AG10803 (cell line): ENCODE results near the gene CNTN4.

Experiments
- DNase-seq: peaks from one replicate; pipeline ENCODE4 v3.0.0; 2010; ENCODE audit warnings: low read depth
- H3K4me3 ChIP-seq: 2 replicates; pipeline ENCODE4 v1.5.1; 2011; ENCODE audit warnings: mild to moderate bottlenecking, low read length, control low read depth
- CTCF ChIP-seq: conservative IDR thresholded peaks from 2 replicates; pipeline ENCODE4 v1.5.1; 2011; ENCODE audit warnings: mild to moderate bottlenecking, low read length, control low read depth, inconsistent platforms

The CNTN4 gene

DNA sequence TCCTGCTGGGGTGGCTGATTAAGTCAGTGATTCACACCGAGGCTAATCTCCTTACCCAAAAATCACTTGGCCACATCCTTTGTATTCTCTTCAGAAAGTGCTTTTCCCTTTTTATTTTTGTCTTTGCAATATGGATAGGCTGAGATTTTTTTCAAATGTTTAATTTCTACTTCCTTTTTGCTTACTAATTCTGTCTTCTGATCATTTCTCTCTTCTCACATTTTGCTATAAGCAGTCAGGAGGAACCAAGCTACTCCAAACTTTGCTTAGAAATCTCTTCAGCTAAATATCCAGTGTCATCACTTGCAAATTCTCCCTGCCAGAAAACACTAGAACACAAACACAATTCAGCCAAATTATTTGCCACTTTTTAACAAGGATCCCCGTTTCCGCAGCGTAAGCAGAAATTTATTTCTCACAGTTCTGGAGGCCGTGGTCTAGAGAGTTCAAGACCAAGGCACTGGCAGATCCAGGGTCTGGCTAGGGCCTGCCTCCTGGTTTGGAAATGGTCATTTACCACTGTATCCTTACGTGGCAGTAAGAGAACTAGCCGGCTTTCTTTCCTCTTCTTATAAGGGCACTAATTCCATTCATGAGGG lies 906.6 kb downstream of the CNTN4 start:
- H3K4me3 ChIP-seq = no peak overlapping the region
- no peak for DNase-seq
- TF ChIP-seq CTCF = no peak

DNA sequence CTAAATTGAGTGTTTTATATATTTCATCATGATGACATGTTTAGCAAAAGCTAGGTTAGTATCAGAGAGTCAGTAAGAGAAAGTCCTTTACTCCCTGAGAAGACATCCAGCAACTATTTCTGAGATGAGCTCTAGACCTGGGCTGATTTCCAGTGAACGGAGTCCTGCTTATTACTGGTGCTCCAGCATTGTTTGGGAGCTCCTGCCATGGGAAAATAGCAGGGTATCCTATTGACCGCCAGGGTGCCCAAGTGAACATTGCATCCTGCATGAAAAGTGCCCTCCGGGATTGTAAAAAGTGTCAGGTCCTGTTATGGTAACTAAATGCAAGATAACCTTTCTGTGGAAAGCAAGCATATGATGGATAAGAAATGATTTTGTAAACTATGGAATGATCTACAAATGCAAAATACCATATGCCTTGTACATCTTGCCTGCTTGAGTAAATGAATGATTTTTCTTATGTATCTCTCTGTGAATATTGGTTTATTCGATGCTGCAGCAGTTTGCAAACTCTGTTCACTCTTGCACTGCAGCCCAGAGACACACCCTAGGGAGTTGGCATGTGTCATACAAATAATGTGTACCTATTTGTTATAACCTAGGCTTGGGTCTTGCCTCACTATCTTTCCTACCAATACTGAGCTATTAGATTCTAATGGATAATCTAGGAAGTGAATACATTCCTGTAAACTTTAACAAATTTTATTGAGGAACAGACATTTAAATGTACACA lies 914.8 kb downstream of the CNTN4 start:
- no peak for TF ChIP-seq CTCF
- no peak for DNase-seq
- H3K4me3 ChIP-seq = no peak overlapping the region

DNA sequence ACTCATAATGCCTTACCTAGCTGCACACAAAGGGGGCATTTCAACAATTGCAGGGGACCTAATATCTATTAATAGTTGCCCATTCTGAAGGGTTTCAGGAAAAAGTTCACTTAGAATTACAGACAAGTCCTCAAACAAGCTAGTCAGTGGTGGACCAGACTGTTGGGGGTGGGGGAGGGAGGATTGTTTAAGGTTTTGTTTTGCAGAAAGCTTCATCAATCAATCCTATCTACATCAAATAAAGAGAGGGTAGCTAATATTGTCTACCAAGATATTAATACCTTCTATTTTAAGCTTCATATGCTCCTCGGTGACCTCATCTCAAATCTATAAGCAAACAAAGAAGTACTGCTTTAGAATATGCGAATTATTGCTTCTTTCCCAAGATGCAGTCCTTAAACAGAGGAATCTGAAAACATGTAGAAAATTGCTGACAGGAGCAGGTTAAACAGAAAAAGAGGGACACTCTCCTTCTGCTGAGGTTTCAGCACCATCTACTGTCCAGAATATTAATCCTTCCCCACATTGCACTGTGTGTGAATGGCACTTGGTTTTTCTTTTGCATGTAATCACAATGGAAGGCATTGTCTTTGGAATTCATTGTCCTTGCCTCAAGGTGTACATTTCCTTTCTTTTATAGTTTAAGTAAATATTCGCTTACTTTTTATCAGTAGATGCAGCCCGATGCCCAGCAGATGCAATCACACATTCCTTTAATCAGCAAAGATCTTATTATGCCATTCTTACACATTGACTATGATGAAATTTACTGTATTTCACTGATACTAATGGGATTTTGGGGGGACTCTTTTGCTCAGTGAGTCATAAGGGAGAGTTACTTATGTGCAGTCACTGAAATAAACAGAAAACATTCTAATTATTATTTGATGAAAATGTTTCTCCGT lies 916.8 kb downstream of the CNTN4 start:
- DNase-seq = no peak
- H3K4me3 ChIP-seq = no peak overlapping the region
- TF ChIP-seq CTCF = peak; percentile 13

DNA sequence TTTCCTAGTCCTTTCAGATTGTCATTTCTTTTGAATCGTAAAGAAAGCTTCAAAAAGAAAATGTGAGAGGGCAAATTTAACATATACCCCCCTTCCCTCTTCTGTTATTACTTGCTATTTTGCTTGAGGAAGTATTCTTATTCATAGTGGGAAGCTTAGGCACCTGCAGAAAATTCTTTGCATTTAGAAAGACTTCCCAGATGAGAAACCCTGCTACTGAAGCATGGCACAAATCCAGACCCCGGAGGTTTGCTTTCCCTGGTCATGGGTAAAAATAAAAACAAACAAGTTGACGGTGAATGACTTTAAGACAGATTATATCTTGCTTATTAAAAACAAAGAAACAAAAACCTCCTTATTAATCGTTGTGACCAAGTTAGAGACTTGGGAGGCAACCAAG lies 917.6 kb downstream of the CNTN4 start:
- DNase-seq = no peak
- TF ChIP-seq CTCF = no peak
- no peak overlapping the region for H3K4me3 ChIP-seq

DNA sequence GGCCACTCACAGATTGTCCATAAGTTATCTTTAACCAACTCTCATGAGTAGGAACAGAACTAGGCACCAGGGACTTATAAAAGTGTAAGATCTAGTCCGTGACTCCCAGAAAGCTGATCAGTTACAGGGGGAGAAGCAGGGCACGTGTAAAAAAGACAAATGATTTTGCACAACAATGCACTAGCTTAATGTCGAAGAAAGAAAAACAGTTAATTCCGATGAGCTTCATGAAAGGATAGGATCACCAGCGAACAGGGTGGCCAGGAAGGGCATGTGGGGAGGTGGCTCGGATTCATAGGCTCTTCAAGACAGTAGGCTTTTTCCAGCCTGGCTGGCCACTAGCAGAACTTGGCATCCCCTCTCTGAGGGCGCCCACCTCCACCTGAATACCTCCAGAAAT lies 921.5 kb downstream of the CNTN4 start:
- no peak for DNase-seq
- no peak overlapping the region for H3K4me3 ChIP-seq
- TF ChIP-seq CTCF = no peak

DNA sequence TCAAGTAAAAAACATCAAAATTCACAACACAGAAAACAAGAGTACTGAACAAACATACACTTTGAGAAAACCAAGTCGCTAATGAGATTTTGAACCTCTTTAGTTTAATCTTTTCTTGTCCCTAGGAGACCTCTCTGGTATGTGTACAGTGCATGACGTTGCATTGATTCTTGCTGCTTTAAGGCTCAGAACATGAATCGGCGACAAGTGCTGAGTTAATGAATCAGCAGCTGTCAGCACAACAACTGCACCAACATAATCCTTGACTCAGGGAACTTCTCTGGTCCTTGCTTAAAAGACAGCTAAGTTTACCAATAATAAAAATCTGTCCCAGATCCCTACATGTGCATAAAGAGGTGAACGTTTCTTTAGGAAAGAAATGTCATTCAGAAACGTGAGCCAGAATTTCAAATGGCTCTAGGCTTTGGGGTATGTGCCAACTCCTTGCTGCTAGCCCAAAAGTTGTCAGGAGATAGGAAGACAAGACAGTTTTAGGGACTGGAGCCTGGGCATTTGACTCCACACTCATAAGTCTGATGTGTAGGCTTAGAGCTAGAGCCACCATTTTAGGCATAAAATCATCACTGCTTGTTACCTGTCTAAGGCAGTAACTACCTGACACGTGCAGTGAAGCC lies 924.6 kb downstream of the CNTN4 start:
- no peak for TF ChIP-seq CTCF
- H3K4me3 ChIP-seq = no peak overlapping the region
- DNase-seq = no peak
